GM12878 (cell line): Measurements from ENCODE around the gene CYB5RL.

Experiments used
- ELK1 ChIP-seq: IDR thresholded peaks from 2 replicates; pipeline ENCODE4 v1.6.1; 2012; ENCODE audit warnings: low read depth, low read length, improper control_type of control experiment
- HDGF ChIP-seq: fragments of 450-650 bp; IDR thresholded peaks from 2 replicates; pipeline ENCODE4 v1.6.1; 2016; ENCODE audit warnings: antibody characterized with exemption
- MTA3 ChIP-seq: IDR thresholded peaks from 2 replicates; pipeline ENCODE4 v1.6.1; 2012; ENCODE audit warnings: low read length, inconsistent platforms, borderline replicate concordance

DNA sequence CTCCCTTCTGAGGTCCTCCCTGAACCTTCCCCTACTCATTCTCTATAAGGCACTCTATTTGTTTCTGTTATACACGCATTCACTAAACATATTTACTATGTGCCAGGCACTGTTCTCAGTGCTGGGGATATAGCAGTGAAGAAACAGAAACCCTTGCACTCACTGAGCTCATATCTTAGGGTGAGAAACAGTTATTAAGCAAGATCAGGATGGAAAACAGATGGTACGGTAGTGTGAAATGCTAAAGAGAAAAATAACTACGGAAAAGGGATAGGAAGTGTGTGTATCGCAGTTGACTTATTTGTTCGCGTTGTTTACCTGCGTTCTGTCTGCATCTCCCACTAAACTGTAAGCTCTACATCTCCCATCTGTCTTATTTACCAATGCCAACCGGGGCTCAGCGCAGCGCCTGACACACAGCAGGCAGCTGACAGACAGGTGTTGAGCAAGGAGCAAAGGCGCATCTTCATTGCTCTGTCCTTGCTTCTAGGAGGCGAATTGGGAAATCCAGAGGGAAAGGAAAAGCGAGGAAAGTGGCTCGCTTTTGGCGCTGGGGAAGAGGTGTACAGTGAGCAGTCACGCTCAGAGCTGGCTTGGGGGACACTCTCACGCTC, 572 bp downstream of the CYB5RL start:
- TF ChIP-seq HDGF (no peak), ELK1 (no peak), MTA3 (no peak)
